Stimulated activated CD8-positive, alpha-beta memory T cell treated with anti-CD3 and anti-CD28 coated beads, Interleukin-15, amount 100 ng/mL, for 4 hours (primary cell): ENCODE measurements around the gene RABEP2.
"Not testable (repeated sequence)": the region's sequence is repeated elsewhere in the genome, so short reads cannot be mapped to it uniquely, and the experiment has no call there.

Experiments used
- DNase-seq, 2 donors: peaks; one replicate each; pipeline ENCODE4 v3.0.0-alpha.2; 2020; ENCODE audit warnings: low read depth in 2 of 2

Gene RABEP2

GRCh38 chr16:28879261-28879840 is 45.7 kb downstream of the RABEP2 start:
- no peak for DNase-seq

GRCh38 chr16:28878083-28878926 is 46.7 kb downstream of the RABEP2 start, which contains the start of gene ATP2A1:
ATP2A1 (plus strand) TSS chr16:28878488; CDS start chr16:28878672, 184 bp downstream.
- DNase-seq: no peak

- DNase-seq: no peak
Measured at GRCh38 chr16:28877655-28878000, 47.4 kb downstream of the RABEP2 start.

- DNase-seq: no peak
Measured at GRCh38 chr16:28876973-28877654, 47.9 kb downstream of the RABEP2 start.

DNA sequence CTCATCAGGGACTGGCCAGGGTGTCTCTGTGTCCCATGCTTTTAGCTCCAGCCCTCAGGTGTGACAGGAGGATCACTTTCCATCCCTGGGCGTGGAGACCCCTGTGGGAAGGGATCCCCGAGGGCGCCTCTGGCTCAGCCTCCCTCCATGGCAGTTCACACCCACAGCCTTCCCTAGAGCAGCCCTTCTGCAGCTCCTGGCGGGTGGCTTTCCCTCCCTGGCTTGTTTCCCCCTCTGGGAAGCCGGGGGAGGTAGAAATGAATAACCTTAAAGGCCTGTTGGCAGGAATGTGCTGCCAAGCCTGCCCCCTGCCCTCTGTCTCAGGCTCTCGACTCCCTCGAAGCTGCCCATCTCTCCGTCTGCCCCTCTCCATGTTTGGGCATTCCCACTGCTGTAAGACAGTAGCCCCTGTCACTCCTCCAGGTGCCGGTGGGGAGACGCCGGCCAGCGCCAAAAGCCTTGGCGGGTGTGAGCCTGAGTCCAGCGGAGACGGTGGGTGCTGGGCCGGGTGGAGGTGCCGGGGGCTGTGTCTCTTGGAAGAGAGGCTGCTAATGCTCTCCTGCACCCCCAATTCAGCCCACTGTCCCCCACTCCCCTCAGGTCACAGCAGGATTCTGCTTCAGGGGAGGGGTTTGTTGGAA is 48.9 kb downstream of the RABEP2 start:
- no peak for DNase-seq

DNA sequence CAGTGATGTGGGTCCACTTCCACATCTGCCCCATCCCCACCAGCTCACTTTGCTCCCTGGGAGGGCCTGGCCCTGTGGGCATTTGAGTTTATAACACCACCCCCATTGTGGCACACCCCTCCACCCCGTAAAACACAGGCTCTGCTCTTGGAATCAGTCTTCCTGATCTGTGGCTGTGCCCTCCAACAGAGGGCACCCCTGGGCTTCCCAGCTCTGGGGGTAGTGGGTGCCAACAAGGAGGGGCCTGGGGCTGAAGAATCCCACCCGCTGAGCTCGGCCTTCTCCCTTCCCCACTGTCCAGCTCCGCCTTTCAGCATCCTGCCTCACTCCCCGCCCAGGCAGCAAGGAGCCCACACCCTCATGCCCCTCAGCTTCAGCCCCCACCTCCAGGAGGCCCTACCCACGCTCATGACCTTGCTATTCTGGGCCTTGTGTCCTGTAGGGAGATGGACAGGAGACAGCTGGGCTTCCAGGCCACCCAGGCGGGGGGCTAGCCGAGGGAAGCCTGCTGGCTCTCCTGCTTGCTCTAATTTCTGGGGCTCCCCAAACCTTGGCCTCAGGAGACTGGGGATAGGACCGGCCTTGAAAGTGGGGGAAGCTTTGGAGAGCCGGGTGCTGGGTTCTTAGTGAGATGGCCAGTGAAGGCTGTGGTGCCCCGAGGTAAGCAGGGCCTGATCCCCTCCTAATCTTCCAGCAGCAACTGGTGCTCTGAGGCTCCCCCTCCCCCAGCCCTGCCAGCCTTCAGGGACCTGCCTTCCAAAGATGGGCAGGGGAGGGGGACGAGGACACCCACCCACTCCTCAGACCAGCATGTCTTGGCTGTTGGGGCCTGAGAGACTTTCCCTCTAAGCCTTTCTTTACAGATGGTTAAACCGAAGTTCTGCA is 49.7 kb downstream of the RABEP2 start:
- no peak for DNase-seq

- no peak for DNase-seq
Measured at GRCh38 chr16:28874406-28874805, 50.6 kb downstream of the RABEP2 start.

DNA sequence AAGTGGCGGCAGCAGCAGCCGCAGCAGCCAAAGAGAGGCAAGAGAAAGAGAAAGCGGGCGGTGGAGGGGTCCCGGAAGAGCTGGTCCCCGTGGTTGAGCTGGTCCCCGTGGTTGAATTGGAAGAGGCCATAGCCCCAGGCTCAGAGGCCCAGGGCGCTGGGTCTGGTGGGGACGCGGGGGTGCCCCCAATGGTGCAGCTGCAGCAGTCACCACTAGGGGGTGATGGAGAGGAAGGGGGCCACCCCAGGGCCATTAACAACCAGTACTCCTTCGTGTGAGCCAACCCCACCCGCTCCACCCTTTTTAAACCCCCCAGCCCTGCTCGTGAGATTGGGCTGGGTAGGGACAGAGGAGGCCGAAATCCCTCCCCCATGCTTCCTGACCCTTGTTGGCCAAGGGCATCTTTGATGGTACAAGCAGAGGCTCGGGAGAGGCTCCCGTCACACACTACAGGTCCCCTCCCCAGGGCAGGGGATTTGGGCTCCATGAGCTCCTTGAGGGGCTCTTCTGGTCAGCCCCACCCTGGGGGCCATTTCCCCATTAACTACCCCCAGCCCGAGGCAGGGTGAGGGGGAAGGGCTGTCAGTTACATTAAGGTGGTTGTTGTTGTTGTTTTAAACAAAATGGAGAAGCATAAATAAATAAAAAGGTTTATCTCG is 51.4 kb downstream of the RABEP2 start:
- DNase-seq: peak; percentile 20 to 21

- DNase-seq: no peak
Measured at GRCh38 chr16:28872952-28873351, 52.1 kb downstream of the RABEP2 start.

DNA sequence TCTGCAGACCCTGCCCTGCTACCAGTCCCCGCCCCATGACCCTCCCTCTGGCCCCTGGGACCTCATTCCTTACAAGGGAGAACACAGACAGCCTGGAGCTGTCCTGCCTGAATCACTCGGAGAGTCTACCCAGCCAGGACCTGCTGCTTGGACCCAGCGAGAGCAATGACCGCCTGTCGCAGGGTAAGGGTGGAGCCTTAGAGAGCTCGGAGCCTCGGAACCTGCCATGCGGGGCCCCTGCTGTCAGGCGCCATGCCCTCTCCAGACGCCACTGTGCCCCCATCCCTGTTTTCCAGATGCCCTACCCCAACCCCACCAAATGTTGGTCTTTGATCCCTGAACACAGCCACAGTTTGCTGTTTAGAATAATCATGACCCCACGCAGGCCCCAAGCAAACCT is 55.8 kb downstream of the RABEP2 start:
- DNase-seq: no peak

GRCh38 chr16:28867646-28868045 is 57.4 kb downstream of the RABEP2 start:
- not testable (repeated sequence) for DNase-seq

GRCh38 chr16:28867241-28867640 is 57.8 kb downstream of the RABEP2 start:
- no peak for DNase-seq

DNA sequence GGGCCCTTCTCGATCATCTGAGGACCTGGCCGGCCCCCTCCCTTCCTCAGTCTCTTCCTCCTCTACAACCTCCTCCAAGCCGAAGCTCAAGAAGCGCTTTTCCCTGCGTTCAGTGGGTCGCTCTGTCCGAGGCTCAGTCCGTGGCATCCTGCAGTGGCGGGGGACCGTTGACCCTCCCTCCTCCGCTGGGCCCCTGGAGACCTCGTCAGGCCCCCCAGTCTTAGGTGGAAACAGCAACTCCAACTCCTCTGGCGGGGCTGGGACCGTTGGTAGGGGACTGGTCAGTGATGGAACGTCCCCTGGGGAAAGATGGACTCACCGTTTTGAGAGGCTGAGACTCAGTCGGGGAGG is 58.6 kb downstream of the RABEP2 start:
- DNase-seq: no peak

- no peak for DNase-seq
Measured at GRCh38 chr16:28865722-28866453, 59.1 kb downstream of the RABEP2 start.

DNA sequence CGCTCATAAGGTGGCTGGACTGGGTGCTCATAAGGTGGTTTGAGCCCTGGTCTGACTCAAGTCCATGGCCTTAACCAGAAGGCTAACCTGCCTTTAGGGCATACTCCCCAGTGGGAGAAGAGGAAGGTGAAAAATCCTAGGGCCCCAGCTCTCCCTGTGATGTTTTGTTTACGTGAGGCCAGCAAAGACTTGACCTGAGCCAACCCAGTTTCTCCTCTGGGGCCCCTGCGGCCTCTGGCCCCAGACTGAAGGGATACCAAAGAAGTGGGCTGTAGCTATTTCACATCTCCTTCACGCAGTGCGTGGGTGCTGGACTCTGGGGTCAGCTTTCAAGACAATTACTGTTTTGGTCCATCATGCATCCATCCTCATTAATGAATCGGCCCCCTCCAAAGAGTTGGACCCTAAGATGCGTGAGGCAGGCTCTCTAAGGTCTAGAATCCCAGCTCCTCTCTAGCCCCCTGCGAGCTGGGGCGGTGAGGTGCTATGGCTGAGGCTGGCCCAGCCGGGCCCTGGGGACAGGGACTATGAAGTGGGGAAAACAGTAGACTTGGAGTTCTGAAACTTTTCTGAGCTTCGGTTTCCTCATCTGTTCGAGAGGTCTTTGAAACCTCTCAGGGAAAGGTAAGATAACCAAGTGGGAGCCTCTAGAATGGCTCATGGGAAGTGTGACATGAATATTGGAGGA is 59.9 kb downstream of the RABEP2 start:
- no peak for DNase-seq

GRCh38 chr16:28863929-28864793 is 60.9 kb downstream of the RABEP2 start:
- DNase-seq: no peak

- no peak for DNase-seq
Measured at GRCh38 chr16:28859326-28859725, 65.7 kb downstream of the RABEP2 start.

GRCh38 chr16:28858421-28858820 is 66.6 kb downstream of the RABEP2 start:
- DNase-seq: no peak
